Epithelial cell of esophagus (primary cell): ENCODE measurements around the gene RRAD.
A peak's percentile ranks its signal among the peaks of the same experiment; 100 is the strongest.

ENCODE experiments used
- DNase-seq: peaks from one replicate; pipeline ENCODE4 v3.0.0; 2010; ENCODE audit warnings: low read depth
- H3K4me3 ChIP-seq: 2 replicates; pipeline ENCODE4 v1.5.1; 2011; ENCODE audit warnings: mild to moderate bottlenecking, low read length, control low read depth
- CTCF ChIP-seq: IDR thresholded peaks from 2 replicates; pipeline ENCODE4 v1.5.1; 2011; ENCODE audit warnings: low read depth, mild to moderate bottlenecking, low read length, control low read depth, inconsistent platforms; ENCODE audit not compliant: insufficient read depth; ENCODE audit errors: missing control alignments

The RRAD gene

GRCh38 chr16:66874079-66874775 is 51.1 kb downstream of the RRAD start:
- DNase-seq: no peak
- TF ChIP-seq CTCF: no peak
- H3K4me3 ChIP-seq: no peak overlapping the region

GRCh38 chr16:66873685-66874055 is 51.7 kb downstream of the RRAD start:
- TF ChIP-seq CTCF: no peak
- no peak overlapping the region for H3K4me3 ChIP-seq
- no peak for DNase-seq

- TF ChIP-seq CTCF: peak; percentile 84
- H3K4me3 ChIP-seq: peak overlapping the region; percentile 4
- DNase-seq: peak; percentile 96
These were observed 52.2 kb downstream of the RRAD start for GRCh38 chr16:66872943-66873684.

GRCh38 chr16:66872559-66872942 is 52.8 kb downstream of the RRAD start:
- DNase-seq: no peak
- H3K4me3 ChIP-seq: no peak overlapping the region
- no peak for TF ChIP-seq CTCF

GRCh38 chr16:66871840-66872239 is 53.5 kb downstream of the RRAD start:
- DNase-seq: no peak
- TF ChIP-seq CTCF: no peak
- H3K4me3 ChIP-seq: no peak overlapping the region
